ENCODE measurements around the gene SND1. TPM values are rescaled to one million over a fixed set of nuclear protein-coding genes. Genes with fewer than 3 reads are reported as not detected.
"Not testable (repeated sequence)": the region's sequence is repeated elsewhere in the genome, so short reads cannot be mapped to it uniquely, and the experiment has no call there.

SND1 gene
- total and polyA plus RNA-seq, 10 of the 15 experiments (the other 5 are each of a cell fraction or from before 2014, with no cell fraction given), result 52.4 to 270 (median 146) TPM

- POLR2A ChIA-PET, result interaction anchor here (2.2 kb wide), 1 partner anchor 20 kb away, joined by 12 read pairs; no protein-coding TSS in a partner anchor
- H3K9ac ChIP-seq (ENCODE audit: control insufficient read depth, insufficient read depth, low read length), result no peak overlapping the region
- H3K36me3 ChIP-seq (ENCODE audit: control insufficient read depth in 2 of 2, insufficient read depth in 2 of 2, low read length in 1 of 2), result peaks cover 7 to 13% of the 10 kb centered on the region in 2 experiments; a peak in 3 of 4 replicates
- DNase-seq (ENCODE audit: low read depth, low spot score) (no peak), ATAC-seq (no peak), FAIRE-seq (no peak)
- 0 out of 2 replicates have a peak, but pooled peaks cover 4% of the 10 kb centered on the region for H3K4me1 ChIP-seq (ENCODE audit: control insufficient read depth, insufficient read depth, low read length)
- intact Hi-C loops (cut with micrococcal nuclease; ENCODE audit: unreplicated experiment) (no loop called here), in situ Hi-C loops (cut with MboI) (no loop called here)
- CTCF ChIA-PET, result interaction anchor here (0.5 to 1.5 kb wide), 2 partner anchors 20 to 693 kb away, joined by 3 to 4 read pairs; no protein-coding TSS in a partner anchor
- SMC1A ChIA-PET (ENCODE audit: uncharacterized antibody, unreplicated experiment), result interaction anchor here (0.9 to 1.2 kb wide), 4 partner anchors 8 to 19 kb away, joined by 3 to 6 read pairs (median 4); no protein-coding TSS in a partner anchor
- no peak overlapping the region for H3K4me3 ChIP-seq
- peaks cover 2% of the 10 kb centered on the region; the same call in 2 of the 3 replicates for H3K9me3 ChIP-seq (replicated peaks; ENCODE audit: control insufficient read depth, insufficient read depth, low read length)
- TF ChIP-seq STAT3 (IDR thresholded peaks at IDR 0.05; ENCODE audit: low read depth, low read length), result no peak
- TF ChIP-seq, protein P1, sequence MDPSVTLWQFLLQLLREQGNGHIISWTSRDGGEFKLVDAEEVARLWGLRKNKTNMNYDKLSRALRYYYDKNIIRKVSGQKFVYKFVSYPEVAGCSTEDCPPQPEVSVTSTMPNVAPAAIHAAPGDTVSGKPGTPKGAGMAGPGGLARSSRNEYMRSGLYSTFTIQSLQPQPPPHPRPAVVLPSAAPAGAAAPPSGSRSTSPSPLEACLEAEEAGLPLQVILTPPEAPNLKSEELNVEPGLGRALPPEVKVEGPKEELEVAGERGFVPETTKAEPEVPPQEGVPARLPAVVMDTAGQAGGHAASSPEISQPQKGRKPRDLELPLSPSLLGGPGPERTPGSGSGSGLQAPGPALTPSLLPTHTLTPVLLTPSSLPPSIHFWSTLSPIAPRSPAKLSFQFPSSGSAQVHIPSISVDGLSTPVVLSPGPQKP (IDR thresholded peaks at IDR 0.05; ENCODE audit: low read depth, low read length), result no peak
- no peak for TF ChIP-seq IKZF1 (conservative IDR thresholded peaks at IDR 0.05)
- no peak for TF ChIP-seq SUZ12 (IDR thresholded peaks at IDR 0.05; ENCODE audit: unreplicated experiment)
- no peak for TF ChIP-seq EGR1 (IDR thresholded peaks at IDR 0.05; ENCODE audit: borderline replicate concordance in 1 of 2, low read depth in 2 of 2, low read length in 2 of 2)
- TF ChIP-seq EZH2 (IDR thresholded peaks at IDR 0.05; ENCODE audit: borderline replicate concordance, control insufficient read depth, low read depth, low read length), result no peak
- TF ChIP-seq HDAC2 (IDR thresholded peaks at IDR 0.05), result no peak
- TF ChIP-seq RAD51 (IDR thresholded peaks at IDR 0.05), result no peak
- peaks cover 72% of the 10 kb centered on the region for H3K79me2 ChIP-seq (ENCODE audit: control insufficient read depth, insufficient read depth, low read length)
- H3K27ac ChIP-seq (ENCODE audit: control insufficient read depth, insufficient read depth), result no peak overlapping the region
- BruUV-seq (replicated peaks), result no TSS peak
- H3K4me2 ChIP-seq (ENCODE audit: control insufficient read depth, insufficient read depth), result no peak overlapping the region
- 95% methylated on average over 1 of the region's 1 CpG for WGBS (ENCODE audit: insufficient coverage, insufficient replicate concordance, low lambda C conversion rate, missing lambda C conversion rate)
- RAD21 ChIA-PET (ENCODE audit: unreplicated experiment), result interaction anchor here (1.0 kb wide), 1 partner anchor 10 kb away, joined by 3 read pairs; no protein-coding TSS in a partner anchor
- H3K27me3 ChIP-seq (replicated peaks in 1 of 2; ENCODE audit: control insufficient read depth in 2 of 2, insufficient read depth in 2 of 2, low read length in 1 of 2), result no peaks in the 10 kb centered on the region
- no peak overlapping the region for H2AFZ ChIP-seq (ENCODE audit: control insufficient read depth, low read depth, low read length)
- H4K20me1 ChIP-seq (ENCODE audit: control insufficient read depth, insufficient read depth), result no peaks in the 10 kb centered on the region
Measured at GRCh38 chr7:127674361-127674760, 22.4 kb downstream of the SND1 start.

- H4K20me1 ChIP-seq (ENCODE audit: control insufficient read depth, insufficient read depth); intact Hi-C loops (cut with micrococcal nuclease; ENCODE audit: unreplicated experiment); FAIRE-seq; H3K4me3 ChIP-seq; BruUV-seq (replicated peaks); H3K4me1 ChIP-seq (ENCODE audit: control insufficient read depth, insufficient read depth, low read length); H3K9me3 ChIP-seq (replicated peaks; ENCODE audit: control insufficient read depth, insufficient read depth, low read length); DNase-seq (ENCODE audit: low read depth, low spot score); H3K36me3 ChIP-seq (ENCODE audit: control insufficient read depth in 2 of 2, insufficient read depth in 2 of 2, low read length in 1 of 2); H3K9ac ChIP-seq (ENCODE audit: control insufficient read depth, insufficient read depth, low read length); in situ Hi-C loops (cut with MboI); H3K4me2 ChIP-seq (ENCODE audit: control insufficient read depth, insufficient read depth); H3K27ac ChIP-seq (ENCODE audit: control insufficient read depth, insufficient read depth); ATAC-seq; H3K27me3 ChIP-seq (replicated peaks in 1 of 2; ENCODE audit: control insufficient read depth in 2 of 2, insufficient read depth in 2 of 2, low read length in 1 of 2); H2AFZ ChIP-seq (ENCODE audit: control insufficient read depth, low read depth, low read length): not testable (repeated sequence)
- CTCF ChIA-PET, result interaction anchor here (1.5 kb wide), 1 partner anchor 20 kb away, joined by 4 read pairs; no protein-coding TSS in a partner anchor
- RAD21 ChIA-PET (ENCODE audit: unreplicated experiment), result interaction anchor here (1.0 kb wide), 1 partner anchor 11 kb away, joined by 3 read pairs; no protein-coding TSS in a partner anchor
- POLR2A ChIA-PET, result interaction anchor here (2.2 kb wide), 1 partner anchor 20 kb away, joined by 12 read pairs; no protein-coding TSS in a partner anchor
- SMC1A ChIA-PET (ENCODE audit: uncharacterized antibody, unreplicated experiment), result interaction anchor here (0.9 to 1.2 kb wide), 4 partner anchors 9 to 20 kb away, joined by 3 to 6 read pairs (median 4); no protein-coding TSS in a partner anchor
- H3K79me2 ChIP-seq (ENCODE audit: control insufficient read depth, insufficient read depth, low read length), result peaks cover 72% of the 10 kb centered on the region
- whole genome bisulfite sequencing (ENCODE audit: insufficient coverage, insufficient replicate concordance, low lambda C conversion rate, missing lambda C conversion rate), result 96% methylated on average over 4 of the region's 4 CpGs
Measured at GRCh38 chr7:127674923-127675322, 22.9 kb downstream of the SND1 start.

Measured in GM12878 (cell line).